ENCODE measurements around the gene PRKAR2A.

DNA sequence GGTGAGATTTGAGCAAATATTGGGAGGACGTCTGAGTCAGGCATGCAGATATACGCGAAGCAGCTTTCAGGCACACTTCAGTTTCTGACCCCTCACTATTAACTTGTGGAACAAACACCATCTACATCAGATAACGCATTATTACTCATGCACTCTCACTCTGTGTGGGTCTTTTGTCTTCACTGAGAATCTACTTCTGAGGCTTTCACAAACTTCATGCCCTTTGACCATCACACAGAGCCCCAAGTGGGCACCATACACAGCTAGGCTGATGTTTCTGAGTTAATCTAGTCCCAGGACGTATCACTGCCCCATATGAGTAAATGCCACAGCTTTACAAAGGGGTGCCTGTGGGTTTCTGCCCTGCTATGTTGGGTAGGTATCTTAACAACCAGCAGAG lies 91.0 kb downstream of the PRKAR2A start:
- TF ChIP-seq, protein P1, sequence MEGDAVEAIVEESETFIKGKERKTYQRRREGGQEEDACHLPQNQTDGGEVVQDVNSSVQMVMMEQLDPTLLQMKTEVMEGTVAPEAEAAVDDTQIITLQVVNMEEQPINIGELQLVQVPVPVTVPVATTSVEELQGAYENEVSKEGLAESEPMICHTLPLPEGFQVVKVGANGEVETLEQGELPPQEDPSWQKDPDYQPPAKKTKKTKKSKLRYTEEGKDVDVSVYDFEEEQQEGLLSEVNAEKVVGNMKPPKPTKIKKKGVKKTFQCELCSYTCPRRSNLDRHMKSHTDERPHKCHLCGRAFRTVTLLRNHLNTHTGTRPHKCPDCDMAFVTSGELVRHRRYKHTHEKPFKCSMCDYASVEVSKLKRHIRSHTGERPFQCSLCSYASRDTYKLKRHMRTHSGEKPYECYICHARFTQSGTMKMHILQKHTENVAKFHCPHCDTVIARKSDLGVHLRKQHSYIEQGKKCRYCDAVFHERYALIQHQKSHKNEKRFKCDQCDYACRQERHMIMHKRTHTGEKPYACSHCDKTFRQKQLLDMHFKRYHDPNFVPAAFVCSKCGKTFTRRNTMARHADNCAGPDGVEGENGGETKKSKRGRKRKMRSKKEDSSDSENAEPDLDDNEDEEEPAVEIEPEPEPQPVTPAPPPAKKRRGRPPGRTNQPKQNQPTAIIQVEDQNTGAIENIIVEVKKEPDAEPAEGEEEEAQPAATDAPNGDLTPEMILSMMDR (IDR thresholded peaks at IDR 0.05; ENCODE audit: low read length) = no peak
- no peak for TF ChIP-seq EZH2 (optimal IDR thresholded peaks at IDR 0.05; ENCODE audit: low read depth, low read length)

Data from MM.1S (cell line).